GM15510 (cell line): ENCODE results near the gene BCAR3.

Source experiments
- POLR2A ChIP-seq: IDR thresholded peaks from 3 replicates; pipeline ENCODE4 v1.6.1; 2011; ENCODE audit warnings: borderline replicate concordance; ENCODE audit not compliant: insufficient read length; ENCODE audit errors: extremely low read depth

BCAR3 gene

DNA sequence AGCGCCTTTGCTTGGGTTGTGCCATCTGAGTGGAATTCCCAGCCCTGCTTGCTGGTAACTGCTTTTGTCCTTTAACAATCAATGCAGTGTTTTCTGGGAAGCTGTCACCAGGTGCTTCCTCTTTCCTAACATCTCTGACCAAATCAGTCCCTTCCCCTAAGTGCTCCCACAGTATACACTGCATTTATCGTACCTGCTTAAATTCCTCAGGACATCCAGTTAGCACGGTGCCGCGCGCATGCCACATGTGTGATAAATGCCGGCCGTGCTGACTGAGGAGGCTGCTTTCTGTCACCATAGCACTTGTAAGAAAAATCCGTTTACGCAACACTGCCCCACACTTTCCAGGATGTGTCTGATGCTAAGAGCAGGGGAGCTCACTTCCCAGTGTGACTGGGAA lies 115.4 kb downstream of the BCAR3 start:
- no peak for TF ChIP-seq POLR2A

DNA sequence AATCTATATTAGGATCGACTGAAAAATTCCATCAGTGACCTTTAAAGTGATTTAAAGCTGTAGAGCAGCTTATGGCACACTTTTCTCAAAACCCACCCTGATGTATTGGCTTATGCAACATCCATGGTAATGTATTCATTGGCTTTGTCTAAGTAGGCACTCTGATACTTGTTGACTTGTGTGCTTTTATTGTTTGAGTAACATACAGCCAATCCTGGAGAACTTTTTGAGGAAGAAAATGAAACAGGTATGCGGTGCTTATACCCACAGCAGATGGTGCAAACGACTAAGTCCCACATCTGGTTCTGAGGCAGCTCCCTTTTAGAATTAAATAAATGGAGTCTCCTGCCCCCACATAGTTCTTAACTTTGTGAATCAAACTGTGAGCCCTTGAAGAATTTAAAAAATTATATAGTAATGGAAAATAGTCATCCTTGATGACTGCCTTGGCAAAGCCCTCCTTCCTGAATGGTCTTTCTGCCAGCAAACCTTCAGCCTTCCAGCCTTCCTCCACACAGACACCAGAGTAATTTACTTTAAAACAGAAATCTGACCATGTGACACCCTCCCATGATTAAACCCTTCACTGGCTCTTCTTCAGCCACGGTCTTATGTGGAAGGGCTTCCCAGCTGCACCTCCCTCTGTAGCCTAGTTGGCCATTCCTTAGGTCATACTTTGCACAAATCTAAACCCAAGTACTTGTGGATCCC lies 116.0 kb downstream of the BCAR3 start:
- no peak for TF ChIP-seq POLR2A

DNA sequence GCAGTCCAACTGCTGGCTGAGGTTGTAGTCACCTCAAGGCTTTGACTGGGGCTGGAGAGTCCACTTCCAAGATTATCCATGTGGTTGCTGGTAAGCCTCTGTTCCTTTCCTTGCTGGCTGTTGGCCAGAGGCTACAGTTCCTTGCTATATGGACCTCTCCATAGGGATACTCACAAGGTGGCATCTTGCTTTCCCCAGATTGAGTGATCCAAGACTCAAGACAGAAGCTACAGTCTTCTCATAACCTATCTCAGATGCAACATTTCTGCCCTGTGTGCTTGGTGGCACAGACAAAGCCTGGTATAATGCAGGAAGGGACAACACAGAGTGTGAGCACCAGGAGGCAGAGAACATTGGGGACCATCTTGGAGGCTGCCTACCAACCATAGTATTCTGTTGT lies 121.9 kb downstream of the BCAR3 start:
- no peak for TF ChIP-seq POLR2A

DNA sequence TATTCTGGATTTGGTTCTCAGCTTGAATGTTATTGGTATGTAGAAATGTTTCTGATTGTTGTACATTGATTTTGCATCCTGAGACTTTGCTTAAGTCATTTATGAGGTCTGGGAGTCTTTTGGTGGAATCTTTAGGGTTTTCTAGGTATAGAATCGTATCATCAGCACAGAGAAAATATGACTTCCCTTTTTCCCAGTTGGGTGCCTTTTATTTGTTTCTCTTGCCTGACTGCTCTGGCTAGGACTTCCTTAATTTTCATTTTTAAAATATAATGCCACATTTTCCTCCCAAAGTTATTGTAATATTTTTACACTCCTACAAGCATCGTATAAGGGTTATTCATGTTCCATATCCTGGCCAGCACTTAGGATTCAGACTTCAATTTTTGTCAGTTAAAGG lies 122.6 kb downstream of the BCAR3 start:
- no peak for TF ChIP-seq POLR2A

DNA sequence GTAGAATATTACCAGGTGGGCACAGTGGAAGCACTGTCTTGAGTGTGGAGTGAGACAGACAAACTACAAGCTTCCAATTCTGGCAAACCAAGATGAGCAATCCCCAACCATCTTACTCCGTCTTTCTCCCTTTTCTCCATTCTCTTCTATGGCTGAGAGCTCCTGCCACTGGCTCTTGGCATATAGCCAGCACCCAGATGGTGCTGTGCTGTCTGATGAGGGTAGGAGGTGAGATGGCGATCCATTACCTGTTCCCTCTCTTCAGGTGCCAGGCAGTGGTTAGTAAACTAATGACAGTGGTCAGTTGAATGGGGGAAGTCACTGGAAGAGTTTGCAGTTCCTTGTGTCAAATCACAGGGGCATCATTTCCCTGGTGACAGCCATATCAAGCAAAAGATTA lies 125.3 kb downstream of the BCAR3 start:
- no peak for TF ChIP-seq POLR2A

DNA sequence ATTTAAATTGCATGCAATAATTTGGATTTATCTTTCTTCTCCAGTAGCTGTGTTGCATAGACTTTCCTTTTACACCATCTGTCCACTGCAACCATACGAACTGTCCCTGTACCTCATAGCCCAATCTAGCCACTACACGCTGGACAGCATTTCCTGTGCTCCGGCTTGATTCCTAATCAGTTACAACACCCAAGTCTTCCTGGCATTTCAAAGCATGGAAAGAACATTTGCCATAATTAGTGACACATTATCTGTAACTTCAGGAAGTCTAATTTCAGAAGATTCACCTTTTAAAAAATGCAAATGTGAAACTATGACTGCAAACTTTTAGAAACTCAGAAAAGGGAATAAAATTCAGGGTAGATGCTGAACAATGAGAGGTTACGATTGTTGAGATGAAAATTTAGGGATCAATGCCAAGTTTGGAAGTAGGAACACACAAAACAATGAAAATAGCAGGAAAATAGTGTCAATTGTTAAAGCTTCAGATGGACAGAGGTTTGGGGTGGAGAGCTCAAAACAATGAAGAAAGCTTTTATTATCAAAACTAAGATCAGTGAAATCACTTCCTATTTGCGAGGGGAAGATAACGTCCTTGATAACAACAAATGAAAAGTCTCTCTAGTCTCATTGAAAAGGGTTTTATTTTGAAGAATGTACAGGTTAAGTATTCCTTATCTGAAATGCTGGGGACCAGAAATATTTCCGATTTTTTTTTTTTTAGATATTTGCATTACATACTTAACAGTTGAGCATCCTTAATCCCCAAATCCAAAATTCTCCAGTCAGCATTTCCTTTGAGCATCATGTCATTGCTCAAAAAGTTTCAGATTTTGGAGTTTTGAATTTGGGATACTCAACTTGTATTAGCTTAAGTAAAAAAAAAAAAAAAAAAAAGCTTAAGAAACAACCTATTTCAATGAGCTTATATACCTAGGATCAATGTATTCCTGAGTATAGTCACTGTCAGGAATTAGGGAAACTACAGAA lies 126.5 kb downstream of the BCAR3 start:
- no peak for TF ChIP-seq POLR2A

DNA sequence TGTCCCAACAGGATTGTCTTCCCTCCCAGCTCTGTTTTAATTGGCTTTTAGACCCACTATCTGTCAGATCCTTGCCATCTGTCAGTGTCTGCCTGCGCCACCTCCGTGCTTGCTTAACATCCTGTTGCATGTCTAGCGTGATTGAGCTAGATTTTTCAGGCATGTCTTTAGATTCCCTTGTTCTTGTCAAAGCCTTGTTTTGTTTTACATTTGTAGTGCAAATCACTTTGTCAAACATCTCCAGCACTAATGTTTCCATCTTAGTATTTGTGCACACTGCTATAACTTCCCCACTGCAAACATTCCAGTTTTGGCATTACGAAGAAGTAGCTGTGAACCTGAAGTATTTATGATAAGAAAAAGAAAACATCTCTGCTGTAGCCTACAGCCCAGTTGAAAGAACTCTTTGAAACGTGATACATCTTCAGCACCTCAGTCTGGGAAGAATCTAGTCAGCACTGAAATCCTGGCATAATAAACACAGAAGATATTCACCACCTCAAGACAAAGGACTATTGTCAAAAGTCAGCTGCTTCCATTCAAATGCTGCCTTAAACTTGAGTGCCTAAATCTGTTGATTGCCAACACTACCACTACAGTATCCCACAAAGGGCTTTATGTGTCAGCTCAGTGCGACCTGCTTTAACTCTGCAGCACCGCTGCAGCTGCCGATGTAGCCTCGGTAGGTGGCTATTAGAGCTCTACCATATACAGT lies 128.7 kb downstream of the BCAR3 start:
- no peak for TF ChIP-seq POLR2A

DNA sequence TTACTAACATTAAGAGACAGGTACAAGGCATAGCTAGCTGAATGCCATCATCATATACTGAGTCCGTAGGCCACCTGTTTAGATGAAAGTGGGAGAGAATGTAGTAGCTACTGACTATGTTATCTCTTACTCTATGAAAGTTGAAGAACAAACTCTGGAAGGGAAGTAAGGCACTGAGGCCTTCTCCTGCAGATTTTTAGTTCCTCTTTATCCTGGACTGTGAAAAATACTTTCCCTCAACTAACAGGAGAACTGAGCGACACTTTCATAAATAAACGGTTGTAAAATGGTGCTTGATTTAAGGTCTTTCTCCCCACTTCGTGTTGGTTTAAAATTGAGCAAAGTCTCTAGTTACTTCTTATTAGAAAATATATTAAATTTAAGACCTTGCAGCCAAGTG lies 131.8 kb downstream of the BCAR3 start:
- TF ChIP-seq POLR2A: no peak

DNA sequence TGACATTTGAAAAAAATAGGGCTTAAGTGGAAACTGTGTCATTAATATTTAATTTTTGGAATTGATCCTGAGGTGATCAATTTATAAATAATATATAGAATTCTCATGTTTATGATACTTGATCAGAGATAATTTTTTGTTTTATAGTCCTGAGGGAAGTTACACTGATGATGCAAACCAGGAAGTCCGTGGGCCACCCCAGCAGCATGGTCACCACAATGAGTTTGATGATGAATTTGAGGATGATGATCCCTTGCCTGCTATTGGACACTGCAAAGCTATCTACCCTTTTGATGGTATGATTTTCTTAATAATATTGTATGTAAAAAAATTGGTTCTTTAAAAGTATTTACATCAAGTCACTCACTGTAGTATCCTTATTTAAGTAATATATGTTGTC lies 132.5 kb downstream of the BCAR3 start:
- TF ChIP-seq POLR2A: no peak

DNA sequence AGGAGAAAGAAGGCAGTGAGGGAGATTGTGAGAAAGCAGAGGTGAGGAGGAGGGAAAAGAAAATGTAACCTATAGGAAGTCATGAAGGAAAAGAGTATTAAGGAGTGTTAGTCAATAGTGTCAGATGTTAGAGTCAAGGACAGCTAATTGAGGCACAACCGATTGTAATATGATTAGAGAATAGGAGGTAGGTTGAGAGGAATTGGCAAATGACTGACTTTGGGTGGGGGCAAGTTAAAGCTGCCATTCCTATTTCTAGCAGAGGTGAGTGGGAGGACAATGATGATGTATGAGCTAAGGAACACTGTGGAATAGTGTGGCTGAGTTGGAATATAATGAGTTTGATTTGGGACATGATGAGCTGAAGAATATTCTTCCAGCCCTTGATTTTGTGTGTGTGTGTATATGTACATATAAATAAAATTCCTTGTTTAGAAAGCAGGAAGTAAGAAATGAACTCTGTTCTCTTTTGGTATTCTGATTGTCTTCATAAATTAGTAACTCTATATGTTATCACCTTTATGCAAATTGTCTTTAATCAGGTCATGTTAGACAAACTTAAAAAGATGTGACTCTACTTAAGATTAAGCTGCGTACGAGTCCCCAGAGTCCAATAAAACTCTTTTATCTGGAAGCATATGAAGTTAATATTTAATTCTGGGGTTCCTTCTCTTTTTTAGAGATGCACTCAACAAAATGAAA lies 135.3 kb downstream of the BCAR3 start:
- no peak for TF ChIP-seq POLR2A

DNA sequence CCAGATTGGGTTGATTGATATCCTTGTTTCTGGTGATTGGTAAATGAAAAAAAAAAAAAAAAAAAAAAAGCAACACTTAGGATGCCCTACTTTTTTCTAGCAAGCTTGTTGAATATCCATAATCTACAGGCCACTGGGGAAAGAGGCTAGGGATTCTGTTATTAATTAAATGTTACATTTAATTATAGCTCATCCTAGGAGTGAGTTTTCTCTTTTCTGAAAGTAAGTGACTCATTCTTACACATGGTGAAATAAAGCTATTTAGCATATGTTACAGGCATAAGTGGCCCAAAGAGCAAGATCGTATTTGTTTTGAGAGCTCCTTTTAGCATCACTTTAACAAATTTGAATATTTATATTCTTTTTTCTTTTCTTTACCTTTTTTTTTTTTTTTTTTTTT lies 139.2 kb downstream of the BCAR3 start:
- no peak for TF ChIP-seq POLR2A

DNA sequence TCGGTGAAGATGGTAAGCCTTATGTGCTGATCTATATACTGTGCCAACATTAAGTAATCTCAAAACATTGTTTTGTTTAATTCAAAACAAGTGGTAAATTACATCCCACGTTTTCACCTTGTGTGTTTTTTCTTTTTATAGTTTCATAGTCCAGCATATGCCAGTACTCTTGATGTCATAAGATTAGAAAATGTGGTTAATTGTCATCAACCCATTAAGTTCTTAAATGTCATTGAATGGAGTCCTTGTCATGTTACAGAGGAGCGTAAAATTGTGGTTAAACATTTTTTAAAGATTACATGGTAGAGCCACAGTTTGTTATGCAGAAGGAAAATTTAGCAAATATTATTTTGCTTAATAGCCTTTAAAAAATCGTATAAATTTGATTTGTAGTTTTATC lies 140.6 kb downstream of the BCAR3 start:
- TF ChIP-seq POLR2A: no peak

DNA sequence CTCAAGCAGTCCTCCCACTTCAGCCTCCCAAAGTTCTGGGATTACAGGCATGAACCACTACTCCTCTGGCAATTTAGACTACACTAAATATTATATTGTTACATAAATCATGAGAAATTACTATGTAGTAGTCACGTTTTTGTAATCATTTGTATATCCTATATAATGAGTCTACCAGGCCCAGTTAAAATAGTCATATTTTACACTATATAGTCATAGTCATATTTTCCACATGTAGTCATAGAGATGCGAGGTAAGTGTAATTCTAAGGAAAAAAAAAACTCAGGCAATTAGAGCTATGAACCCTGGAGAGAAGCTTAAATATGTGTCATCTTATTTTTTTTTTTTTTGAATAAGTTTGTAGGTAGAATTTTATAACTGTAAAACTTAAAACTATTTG lies 143.7 kb downstream of the BCAR3 start:
- no peak for TF ChIP-seq POLR2A

DNA sequence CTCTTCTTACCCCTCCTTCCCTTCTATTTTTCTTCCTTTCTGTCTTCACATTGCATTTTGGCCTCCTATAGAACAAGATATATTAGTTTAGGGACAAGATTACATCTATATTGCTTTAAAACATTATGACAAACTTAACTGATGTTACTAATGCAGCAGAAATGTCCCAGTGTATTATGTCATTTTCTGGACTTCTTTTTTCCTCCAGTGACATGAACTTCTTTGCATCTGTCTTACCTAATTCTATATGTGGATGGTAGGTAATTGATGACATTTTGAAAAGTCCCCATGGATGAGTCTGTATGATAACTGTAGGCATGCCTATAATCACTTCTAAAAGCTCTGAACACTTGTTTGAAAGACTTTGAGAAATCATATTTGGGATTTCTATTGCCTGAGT lies 144.2 kb downstream of the BCAR3 start:
- no peak for TF ChIP-seq POLR2A
